Measurements from ENCODE around the gene RBM4.

GRCh38 chr11:66686801-66687750, 48.6 kb downstream of the RBM4 start:
- TF ChIP-seq CTCF (IDR thresholded peaks at IDR 0.05) (no peak), POLR2A (IDR thresholded peaks at IDR 0.05) (no peak)
